Esophagus squamous epithelium (tissue), 4 donors: ENCODE results near the gene THAP4.

Experiments used
- CTCF ChIP-seq, 6 experiments: fragments of 450-650 bp in 4 of 6; fragments of 200-600 bp in 2 of 6; sonication (generic) in 2 of 6; IDR thresholded peaks; one replicate each; pipeline ENCODE4 v1.5.1; 2016 to 2019; ENCODE audit warnings: antibody characterized with exemption in 6 of 6, mild to moderate bottlenecking in 4 of 6, moderate library complexity in 4 of 6
- POLR2A ChIP-seq, 4 donors: fragments of 450-650 bp; IDR thresholded peaks; one replicate each; pipeline ENCODE4 v1.6.1; 2017; ENCODE audit warnings: antibody characterized with exemption in 4 of 4, mild to moderate bottlenecking in 4 of 4, moderate library complexity in 3 of 4

DNA sequence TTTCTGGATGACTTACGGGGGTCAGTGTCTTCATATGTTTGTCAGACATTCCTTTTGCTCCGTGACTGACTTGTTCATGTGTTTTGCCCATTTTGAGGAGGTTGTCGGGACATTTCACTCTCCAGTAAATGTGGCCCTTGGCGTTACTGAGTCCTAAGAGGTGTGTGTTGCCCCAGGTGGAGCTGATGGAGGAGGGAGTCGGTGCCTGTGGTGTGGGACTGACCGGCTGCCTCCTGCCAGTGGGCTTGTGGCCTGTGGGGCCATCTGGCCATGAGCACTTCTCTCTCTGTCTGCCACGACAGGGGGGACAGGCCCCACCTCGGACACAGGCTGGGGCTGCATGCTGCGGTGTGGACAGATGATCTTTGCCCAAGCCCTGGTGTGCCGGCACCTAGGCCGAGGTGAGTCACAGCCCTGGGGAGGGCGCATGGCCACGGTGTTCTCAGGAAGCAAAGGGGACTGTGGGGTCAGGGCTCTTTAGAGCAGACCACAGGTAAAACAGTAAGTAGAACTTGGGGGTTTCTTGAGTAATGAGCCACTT, 16.3 kb upstream of the THAP4 start:
- TF ChIP-seq CTCF (IDR thresholded peaks at IDR 0.05) (no peak), POLR2A (IDR thresholded peaks at IDR 0.05) (no peak)
